ENCODE results near the gene SKP1.

SKP1 gene

DNA sequence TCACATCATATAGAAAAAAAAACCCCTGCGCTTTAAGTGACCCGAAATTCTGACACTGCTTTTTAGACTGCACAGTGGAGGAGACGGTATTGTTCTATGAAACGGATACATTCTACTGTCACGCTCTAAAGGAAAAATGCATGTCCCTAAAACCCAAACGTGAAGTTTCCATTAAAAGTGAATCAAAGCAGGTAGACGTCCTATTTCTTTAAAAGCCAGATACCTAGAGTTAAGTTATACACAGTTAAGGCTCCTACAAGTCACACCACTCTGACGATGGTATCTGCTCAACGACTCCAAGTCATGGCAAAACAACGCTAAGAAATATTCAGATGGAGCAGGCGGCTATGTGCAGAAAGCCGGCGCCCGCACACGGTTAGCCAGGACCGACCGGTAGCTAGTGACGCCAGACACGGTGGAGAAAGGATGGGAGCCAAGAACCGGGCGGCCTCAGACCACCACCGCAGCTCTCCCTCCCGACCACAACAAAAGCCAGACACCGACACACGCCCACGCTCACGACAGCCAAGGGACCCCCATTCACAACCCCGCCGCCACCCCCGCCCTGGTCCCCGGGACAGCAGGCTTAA, 734 bp downstream of the SKP1 start:
- H2AFZ ChIP-seq (ENCODE audit: low read depth, low read length) = no peak overlapping the region

DNA sequence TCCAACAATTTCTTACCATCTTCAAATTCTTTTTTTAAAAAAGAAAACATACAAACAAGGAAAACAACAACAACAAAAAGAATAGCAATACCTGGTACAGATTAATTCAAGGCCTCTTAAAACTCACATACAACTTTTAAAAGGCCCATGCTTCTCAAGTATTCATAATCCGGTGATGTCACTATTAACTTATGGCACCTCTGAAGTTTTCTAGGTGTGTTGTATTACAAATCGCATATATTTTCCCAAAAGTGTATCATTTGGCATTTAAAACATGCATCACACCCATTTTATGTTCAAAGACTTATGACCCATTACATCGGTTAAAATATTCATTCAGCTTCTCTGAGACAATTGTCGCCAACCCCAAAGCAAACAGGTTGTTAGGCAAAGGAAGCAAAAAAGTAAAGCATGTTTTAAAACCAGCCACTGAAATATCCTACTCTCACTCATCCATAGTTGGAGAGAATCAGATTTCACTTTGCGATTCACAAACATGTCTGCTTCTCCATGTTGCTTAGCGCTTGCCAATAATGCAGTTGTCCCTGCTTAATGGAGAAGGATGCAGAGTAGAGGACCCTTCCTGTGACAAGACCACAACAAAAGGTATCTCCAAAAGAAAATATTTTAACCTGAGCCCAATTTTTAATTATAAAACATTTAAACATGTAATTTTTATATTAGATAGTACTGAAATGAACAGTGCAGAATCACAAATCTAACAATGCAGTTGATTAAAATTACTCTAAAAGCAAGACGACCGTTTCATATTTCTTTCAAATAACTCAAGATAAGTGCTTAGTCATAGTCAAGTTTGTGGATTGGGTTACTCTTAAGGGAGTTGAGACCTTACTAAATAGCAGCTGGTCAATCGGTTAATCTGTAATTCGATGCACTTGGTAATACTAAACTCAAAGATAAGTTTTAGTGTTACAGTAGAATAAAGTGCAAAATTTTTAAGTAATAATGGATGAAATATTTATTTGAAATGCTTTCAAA, 1.6 kb downstream of the SKP1 start:
- no peaks in the 10 kb centered on the region for H3K27me3 ChIP-seq (ENCODE audit: low read depth, low read length)
- H3K9me3 ChIP-seq (ENCODE audit: insufficient read depth, low read length) = no peaks in the 10 kb centered on the region
- H4K20me1 ChIP-seq (ENCODE audit: insufficient read depth, low read length) = peaks cover 27% of the 10 kb centered on the region
- peak overlapping the region; percentile 67 for H3K4me2 ChIP-seq (ENCODE audit: low read length)
- peak overlapping the region; percentile 81 for H3K9ac ChIP-seq (ENCODE audit: low read length)
- no peak overlapping the region; the same call in 1 of the 2 replicates for H3K27ac ChIP-seq (ENCODE audit: low read length)
- peak overlapping the region; percentile 86 for H3K4me3 ChIP-seq (ENCODE audit: low read length)
- peaks cover 14% of the 10 kb centered on the region for H3K4me1 ChIP-seq (ENCODE audit: low read length)
- H3K36me3 ChIP-seq (replicated peaks; ENCODE audit: low read depth, low read length) = peaks cover 21% of the 10 kb centered on the region
- TF ChIP-seq EZH2phosphoT487 (IDR thresholded peaks at IDR 0.05; ENCODE audit: low read depth) = no peak
- TF ChIP-seq, protein P1, sequence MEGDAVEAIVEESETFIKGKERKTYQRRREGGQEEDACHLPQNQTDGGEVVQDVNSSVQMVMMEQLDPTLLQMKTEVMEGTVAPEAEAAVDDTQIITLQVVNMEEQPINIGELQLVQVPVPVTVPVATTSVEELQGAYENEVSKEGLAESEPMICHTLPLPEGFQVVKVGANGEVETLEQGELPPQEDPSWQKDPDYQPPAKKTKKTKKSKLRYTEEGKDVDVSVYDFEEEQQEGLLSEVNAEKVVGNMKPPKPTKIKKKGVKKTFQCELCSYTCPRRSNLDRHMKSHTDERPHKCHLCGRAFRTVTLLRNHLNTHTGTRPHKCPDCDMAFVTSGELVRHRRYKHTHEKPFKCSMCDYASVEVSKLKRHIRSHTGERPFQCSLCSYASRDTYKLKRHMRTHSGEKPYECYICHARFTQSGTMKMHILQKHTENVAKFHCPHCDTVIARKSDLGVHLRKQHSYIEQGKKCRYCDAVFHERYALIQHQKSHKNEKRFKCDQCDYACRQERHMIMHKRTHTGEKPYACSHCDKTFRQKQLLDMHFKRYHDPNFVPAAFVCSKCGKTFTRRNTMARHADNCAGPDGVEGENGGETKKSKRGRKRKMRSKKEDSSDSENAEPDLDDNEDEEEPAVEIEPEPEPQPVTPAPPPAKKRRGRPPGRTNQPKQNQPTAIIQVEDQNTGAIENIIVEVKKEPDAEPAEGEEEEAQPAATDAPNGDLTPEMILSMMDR (IDR thresholded peaks at IDR 0.05; ENCODE audit: low read depth, low read length) = no peak
- H2AFZ ChIP-seq (ENCODE audit: low read depth, low read length) = no peak overlapping the region
- peaks cover 62% of the 10 kb centered on the region for H3K79me2 ChIP-seq (ENCODE audit: low read length)

More for the DNA sequence above, 734 bp downstream of the SKP1 start:
- Histone ChIP-seq H3K4me1 (ENCODE audit: low read length) (peaks cover 14% of the 10 kb centered on the region), H3K27ac (ENCODE audit: low read length) (peak overlapping the region; percentile 77), H3K4me2 (ENCODE audit: low read length) (peak overlapping the region; percentile 67), H3K4me3 (ENCODE audit: low read length) (peak overlapping the region; percentile 86), H3K9me3 (ENCODE audit: insufficient read depth, low read length) (no peaks in the 10 kb centered on the region), H4K20me1 (ENCODE audit: insufficient read depth, low read length) (peaks cover 27% of the 10 kb centered on the region), H3K27me3 (ENCODE audit: low read depth, low read length) (no peaks in the 10 kb centered on the region), H3K79me2 (ENCODE audit: low read length) (peaks cover 54% of the 10 kb centered on the region), H3K9ac (ENCODE audit: low read length) (peak overlapping the region; percentile 81), H3K36me3 (replicated peaks; ENCODE audit: low read depth, low read length) (peaks cover 15% of the 10 kb centered on the region)
- TF ChIP-seq EZH2phosphoT487 (IDR thresholded peaks at IDR 0.05; ENCODE audit: low read depth) = no peak
- TF ChIP-seq, protein P1 (IDR thresholded peaks at IDR 0.05; ENCODE audit: low read depth, low read length) = no peak

DNA sequence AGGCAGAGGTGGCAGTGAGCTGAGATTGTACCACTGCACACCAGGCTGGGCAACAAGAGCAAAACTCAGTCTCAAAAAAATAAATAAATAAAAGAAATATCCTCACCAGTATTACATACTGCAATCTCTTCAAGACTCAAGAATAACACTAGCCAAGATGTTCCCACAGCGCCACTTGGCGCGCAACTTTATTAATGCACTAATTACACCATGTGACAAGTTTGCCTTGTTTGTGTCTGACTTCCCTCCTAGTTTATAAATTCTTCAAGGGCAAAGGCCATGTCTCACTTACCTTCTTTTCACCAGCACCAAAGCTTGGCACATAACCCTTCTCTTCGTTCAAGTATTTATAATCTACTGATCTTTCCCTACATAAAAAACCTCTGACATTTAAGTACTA, 4.8 kb downstream of the SKP1 start:
- Histone ChIP-seq H3K27me3 (ENCODE audit: low read depth, low read length) (no peaks in the 10 kb centered on the region), H3K27ac (ENCODE audit: low read length) (no peak overlapping the region), H3K36me3 (replicated peaks; ENCODE audit: low read depth, low read length) (peaks cover 32% of the 10 kb centered on the region), H3K9me3 (ENCODE audit: insufficient read depth, low read length) (no peaks in the 10 kb centered on the region), H3K4me1 (ENCODE audit: low read length) (peaks cover 11% of the 10 kb centered on the region), H2AFZ (ENCODE audit: low read depth, low read length) (no peak overlapping the region), H3K9ac (ENCODE audit: low read length) (no peak overlapping the region), H3K79me2 (ENCODE audit: low read length) (peaks cover 75% of the 10 kb centered on the region), H4K20me1 (ENCODE audit: insufficient read depth, low read length) (peaks cover 27% of the 10 kb centered on the region), H3K4me3 (ENCODE audit: low read length) (no peak overlapping the region), H3K4me2 (ENCODE audit: low read length) (no peak overlapping the region)
- TF ChIP-seq, protein P1 (IDR thresholded peaks at IDR 0.05; ENCODE audit: low read depth, low read length) = no peak
- no peak for TF ChIP-seq EZH2phosphoT487 (IDR thresholded peaks at IDR 0.05; ENCODE audit: low read depth)

DNA sequence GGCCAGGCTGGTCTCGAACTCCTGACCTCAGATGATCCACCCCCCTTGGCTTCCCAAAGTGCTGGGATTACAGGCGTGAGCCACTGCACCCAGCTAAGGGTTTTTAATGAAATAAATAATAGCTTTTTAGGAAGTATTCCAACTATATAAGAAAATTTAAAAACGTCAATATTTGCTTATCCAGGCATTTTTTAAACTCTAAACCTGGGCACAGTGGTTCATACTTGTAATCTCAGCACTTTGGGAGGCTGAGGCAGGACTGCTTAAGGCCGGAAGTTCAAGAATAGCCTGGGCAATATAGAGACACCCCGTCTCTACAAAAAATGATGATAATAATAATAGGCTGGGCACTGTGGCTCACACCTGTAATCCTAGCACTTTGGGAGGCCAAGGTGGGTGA, 14.2 kb downstream of the SKP1 start:
- TF ChIP-seq, protein P1 (IDR thresholded peaks at IDR 0.05; ENCODE audit: low read depth, low read length) = no peak
- no peak for TF ChIP-seq EZH2phosphoT487 (IDR thresholded peaks at IDR 0.05; ENCODE audit: low read depth)
- Histone ChIP-seq H3K9ac (ENCODE audit: low read length) (no peak overlapping the region), H3K79me2 (ENCODE audit: low read length) (no peaks in the 10 kb centered on the region; the same call in none of the 2 replicates), H4K20me1 (ENCODE audit: insufficient read depth, low read length) (0 out of 2 replicates have a peak, but pooled peaks cover 3% of the 10 kb centered on the region), H3K4me2 (ENCODE audit: low read length) (no peak overlapping the region), H3K27ac (ENCODE audit: low read length) (no peak overlapping the region), H2AFZ (ENCODE audit: low read depth, low read length) (no peak overlapping the region), H3K4me3 (ENCODE audit: low read length) (no peak overlapping the region), H3K9me3 (ENCODE audit: insufficient read depth, low read length) (no peaks in the 10 kb centered on the region), H3K4me1 (ENCODE audit: low read length) (no peaks in the 10 kb centered on the region), H3K27me3 (ENCODE audit: low read depth, low read length) (no peaks in the 10 kb centered on the region), H3K36me3 (replicated peaks; ENCODE audit: low read depth, low read length) (peaks cover 44% of the 10 kb centered on the region)
